HG03342 (cell line): ENCODE data around the gene DNAJC15.

ENCODE experiments used
- ATAC-seq: cut with Tn5 transposase; IDR thresholded peaks from one replicate; pipeline ENCODE4 v1.9.1; 2021; ENCODE audit warnings: mild to moderate bottlenecking, moderate library complexity; ENCODE audit not compliant: unreplicated experiment

DNAJC15 gene

DNA sequence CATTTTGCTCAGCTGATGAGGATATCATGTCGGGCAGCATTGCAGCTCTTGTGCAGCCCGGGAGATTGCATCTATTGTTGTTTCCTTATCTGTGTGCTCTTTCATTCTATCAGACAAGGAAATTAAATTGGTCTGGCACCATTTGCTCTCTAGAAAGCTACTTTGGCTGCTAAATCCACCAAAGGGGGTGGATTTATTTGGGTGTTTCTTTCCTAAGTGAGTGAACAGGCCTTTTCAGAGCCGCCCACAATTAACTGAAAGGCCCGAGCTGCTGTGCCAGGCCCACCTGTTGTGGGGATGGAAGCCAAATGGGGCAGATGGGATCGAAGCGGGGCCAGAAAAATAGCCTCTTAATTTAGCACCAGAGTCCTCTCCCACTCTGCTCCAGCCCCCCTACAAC is 99.4 kb downstream of the DNAJC15 start:
- ATAC-seq: no peak

DNA sequence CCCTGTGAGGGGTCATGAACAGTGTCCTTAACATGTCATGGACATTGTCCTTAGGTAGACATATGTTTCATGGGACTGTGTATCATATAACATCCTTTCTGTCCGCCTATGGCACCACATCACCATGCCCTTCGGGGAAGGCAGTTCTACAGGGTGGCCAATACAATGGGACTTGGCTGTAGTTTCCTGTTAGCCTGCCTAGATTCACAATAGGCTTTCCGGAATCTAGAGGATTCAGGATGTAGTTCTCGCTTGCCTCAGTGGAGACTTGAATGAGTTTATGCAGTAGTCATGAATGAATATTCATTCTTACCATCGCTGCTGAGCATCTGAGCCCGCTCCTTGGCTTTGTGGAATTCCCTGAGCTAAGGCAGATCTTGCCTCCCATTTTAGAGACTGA is 100.5 kb downstream of the DNAJC15 start:
- ATAC-seq: no peak

DNA sequence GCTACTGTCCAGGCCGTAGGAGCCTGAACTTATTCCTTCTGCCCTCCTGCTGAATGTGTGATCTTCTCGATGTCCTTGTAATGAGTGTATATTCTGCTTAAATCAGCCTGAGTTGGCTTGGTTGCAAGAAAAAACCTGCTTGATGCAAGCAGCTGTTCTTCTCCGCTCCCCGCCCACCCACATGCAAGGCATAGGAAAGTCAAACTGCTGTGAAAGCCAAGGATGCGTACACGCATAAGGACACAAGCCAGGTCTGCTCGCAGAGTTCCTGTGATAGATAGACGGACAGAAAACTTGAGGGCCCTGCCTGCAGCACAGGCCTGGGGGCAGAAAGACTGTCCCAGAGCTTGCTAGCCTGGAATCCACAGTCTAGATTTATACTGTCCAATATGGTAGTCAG is 101.1 kb downstream of the DNAJC15 start:
- no peak for ATAC-seq

DNA sequence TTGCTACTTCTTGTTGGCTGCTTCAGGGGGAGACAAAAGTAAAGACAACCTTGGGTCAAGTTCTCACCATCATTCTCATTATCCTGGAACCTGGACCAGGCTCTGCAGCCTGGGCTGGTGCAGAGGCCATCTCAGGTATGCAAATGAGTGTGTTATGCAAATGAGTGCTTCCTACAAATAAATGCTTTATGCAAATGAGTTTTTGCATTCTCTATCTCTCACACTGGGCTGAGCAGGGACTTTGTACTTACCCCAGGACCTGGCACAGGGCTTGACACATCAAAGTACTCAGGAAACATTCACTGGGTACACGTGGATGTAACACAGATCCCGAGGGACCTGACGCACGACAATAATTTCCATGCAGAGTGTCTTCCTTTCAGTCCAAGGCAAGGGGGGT is 103.0 kb downstream of the DNAJC15 start:
- ATAC-seq: peak; percentile 55

DNA sequence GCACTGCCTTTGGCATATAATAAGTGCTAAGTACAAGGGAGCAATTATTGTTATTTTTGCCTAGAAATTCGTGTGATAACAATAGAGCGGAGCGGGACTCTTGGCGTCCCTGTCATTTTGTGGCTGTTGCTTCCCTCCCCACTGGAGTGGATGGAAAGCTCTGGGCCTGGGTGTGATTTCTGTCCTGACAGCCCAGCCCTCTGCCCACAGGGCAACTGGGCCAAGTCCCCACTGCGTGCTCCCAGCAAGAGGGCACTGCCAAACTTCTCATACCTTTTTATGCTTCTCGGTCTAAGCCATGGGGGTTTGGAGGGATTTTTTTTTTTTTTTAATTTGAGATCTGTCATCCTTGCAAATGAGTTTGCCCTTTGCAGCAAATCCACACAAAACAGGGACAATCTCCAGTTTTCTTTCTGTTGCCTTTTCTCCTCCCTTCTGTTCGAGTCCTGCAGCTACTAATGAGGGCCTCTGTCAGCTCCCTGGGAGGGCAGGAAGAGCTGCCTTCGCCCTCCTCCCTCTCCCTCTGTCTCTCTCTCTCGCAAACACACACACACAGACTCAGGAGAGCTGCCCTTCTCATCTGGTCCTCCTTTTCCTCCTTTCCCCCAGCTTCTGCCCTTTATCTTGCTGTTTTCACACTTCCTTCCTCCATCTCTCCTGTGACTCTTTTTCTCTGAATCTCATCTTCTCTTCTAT is 103.9 kb downstream of the DNAJC15 start:
- ATAC-seq: no peak

DNA sequence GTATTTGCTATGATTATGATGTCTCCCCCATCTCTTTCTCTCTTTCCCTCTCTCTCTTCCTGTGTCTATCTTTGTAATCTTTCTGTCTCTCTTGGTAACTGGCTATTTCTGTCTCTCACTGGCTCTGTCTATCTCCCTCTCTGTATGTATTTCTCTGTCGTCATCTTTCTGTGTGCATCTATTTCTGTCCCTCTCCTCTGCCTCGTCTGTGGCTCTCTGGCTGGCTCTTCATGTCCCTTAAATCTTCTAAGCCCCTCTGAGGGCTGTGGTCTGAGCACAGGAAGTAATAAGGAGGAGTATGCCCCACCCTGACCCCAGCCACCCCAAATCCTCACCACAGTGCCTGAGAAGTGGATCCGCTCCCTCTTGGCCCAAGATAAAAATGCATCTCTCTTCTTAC is 104.4 kb downstream of the DNAJC15 start:
- ATAC-seq: no peak

DNA sequence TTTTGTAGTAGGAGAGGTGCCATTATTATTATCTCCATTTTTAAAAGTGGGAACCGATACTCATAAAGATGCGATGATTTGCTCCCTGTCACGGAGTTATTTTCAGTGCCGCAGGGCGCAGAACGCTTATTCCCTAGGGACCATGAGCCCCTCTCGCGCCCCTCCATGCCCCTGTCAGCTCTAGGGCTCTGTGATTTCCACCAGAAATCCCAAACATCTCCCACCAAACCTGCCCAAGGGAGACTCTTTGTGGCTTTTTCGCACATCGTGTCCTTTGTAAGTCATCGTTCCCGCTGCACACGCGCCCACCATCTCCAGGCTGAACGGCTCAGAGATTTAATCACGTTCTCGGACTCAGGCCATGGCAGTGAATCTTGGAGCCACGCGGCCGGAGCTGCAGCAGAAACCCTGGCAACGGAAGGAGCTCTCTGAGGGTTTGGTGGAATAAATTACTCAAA is 105.1 kb downstream of the DNAJC15 start:
- ATAC-seq: no peak

DNA sequence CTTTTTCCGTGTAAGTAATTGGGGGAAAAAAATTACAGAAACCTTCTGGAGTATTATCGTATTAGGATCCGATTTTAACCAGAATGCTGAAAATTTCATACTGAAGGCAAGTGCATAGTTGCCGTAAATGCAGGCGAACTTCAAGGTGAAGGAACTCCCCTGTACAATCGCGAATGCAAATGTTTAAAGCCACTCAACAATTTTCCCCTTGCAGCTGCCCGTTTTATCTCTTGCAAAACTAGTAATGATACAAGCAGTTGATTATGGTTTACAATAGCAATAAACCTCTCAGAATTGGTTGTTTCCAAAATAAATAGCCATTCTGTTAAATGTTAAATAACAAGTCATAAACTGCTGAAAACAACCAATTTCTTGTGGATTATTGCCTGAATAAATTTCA is 105.7 kb downstream of the DNAJC15 start:
- no peak for ATAC-seq

DNA sequence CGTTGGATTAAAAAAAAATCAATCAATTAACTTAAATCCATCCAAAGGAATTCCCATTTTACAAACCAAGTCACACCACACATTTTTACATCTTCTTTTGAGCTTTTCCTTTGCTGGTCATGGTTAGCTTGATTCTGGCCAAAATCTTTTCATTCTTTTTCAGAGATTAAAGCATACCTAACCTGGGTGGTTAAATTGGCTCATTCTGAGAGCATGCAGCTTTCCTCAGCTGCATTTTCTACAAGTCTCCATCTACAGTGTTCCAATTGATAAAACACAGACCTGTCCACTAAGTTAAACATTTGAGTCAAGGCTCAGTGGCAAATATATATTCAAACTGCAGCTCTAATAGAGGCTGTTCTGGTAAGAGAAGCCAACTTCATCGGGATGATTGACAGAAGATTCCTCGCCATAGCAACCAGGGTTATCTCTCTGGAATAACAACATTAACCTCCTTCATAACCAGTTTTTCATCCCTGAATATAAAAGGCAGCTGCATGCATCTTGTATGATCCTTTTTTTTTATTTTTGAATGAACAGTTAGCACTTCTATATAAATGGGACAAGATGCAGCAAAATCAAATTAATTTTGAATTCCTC is 106.2 kb downstream of the DNAJC15 start:
- ATAC-seq: no peak

DNA sequence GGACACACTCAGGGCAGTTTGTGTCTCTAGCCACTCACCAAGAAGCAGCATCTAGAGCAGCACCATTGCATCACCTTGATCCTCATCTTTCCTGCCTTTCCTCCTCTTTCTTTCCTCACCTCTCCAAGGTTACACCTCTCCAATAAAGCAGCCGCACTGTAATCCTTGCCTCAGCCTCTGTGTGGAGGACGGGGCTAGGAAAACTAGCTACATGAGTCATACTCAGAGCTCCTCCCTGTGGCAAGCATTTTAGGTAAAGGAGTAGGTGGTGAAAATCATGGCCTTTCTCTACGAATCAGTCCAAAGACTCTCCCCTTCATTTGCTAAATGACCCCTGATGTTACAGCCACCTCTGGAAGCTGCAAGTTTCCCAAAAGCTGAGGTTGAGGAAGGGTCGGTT is 108.9 kb downstream of the DNAJC15 start:
- ATAC-seq: no peak

DNA sequence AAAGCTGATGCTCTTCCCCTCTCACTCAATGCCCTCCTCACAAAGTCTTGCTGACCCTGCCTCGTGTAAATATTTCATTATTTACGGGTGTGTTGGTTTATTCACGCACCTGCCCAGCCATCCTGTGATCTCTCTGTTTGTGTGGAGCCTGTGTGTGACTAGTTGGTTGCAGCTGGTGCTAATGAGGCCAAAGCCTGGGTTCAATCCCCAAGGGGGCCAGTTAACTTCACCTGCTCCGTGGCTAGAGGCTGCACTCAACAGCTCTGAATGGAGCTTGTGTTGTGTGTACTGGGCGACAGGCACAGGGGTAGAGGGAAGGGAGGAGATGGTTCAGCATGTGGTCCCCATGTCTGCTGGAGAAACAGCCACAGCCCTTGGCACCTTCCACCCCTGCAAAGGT is 109.5 kb downstream of the DNAJC15 start:
- no peak for ATAC-seq

DNA sequence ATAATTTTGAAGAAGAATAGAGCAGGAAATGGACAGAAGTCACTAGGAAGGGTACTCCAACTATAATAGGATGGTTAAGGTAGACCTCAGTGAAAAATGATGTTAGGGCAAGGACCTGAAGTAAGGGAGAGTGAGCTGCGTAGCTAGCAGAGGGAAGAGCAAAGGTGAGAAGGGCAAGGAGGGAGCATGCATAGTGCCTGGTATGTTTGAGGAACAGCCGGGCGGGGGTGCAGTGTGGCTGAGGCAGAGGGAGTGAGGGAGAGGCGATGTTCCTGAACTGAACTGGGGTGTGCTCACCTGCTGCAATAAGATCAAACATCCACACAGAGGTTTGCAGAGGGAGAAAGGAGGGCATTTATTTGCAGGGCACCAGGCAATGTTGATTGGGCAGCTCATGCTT is 110.4 kb downstream of the DNAJC15 start:
- ATAC-seq: no peak

DNA sequence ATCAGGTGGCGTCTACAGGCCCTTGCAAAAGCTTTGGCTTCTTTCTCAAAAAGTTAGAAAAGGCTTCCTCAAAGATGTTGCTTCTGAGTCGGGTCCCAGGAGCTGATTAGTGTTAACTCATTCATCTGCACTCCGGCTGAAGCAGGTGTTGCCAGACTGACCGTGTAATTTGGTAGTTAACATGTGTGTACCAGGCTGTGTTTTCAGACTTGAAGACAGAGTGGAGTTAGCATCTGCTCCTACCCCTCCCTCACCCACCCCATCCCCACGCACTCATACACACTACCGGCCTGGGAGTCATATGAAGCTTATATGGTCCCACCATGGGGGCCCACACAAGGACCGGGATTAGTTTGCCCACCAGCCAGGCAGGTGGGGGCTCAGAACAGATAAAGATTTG is 111.5 kb downstream of the DNAJC15 start:
- ATAC-seq: no peak

DNA sequence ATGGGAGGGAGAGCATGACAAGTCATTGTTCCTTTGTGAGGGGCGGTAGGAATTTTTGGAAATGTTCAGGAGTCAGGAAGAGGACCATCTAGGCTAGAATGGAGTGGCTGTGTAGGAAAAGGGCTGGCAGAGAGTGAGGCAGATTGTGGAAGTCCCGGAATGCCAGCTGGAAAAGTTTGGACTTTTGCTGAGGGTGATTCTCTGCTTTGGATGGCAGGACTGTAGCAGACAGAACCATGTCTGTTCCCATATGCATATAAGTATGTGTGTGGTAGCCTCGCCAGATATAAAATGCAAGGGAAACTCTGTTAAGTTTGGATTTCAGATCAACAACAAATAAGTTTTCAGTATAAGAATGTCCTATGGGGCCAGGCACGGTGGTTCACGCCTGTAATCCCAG is 112.1 kb downstream of the DNAJC15 start:
- ATAC-seq: no peak

DNA sequence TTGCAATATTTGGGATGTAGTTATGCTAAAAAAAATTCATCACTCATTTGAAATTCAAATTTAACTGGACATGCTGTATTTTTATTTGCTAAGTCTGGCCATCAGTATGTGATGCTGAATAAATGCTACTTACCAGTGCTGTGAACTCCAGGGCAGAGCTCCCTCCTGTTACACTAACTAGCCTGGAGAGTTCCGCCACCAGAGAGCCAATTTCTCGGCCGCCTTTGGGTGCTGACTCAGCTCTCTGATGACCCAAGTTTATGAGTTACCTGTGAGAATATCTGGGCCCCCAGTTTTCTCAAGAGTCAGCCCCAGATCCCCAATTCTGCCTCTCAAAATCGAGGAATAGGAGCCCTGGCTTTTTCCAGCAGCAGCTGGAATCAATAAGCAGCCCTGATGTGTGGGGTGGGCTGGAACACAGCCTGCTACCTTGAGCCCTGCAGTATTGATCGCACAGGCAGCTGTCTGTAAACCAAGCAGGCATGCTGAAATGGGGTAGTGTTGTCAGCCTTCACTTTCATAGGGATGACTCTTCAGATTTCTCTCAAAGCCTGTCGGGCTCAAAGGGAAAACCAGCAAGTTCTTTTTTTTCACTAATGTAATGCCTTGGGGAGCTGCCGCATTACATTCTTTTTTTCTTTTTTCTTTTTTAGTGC is 113.7 kb downstream of the DNAJC15 start:
- ATAC-seq: no peak

DNA sequence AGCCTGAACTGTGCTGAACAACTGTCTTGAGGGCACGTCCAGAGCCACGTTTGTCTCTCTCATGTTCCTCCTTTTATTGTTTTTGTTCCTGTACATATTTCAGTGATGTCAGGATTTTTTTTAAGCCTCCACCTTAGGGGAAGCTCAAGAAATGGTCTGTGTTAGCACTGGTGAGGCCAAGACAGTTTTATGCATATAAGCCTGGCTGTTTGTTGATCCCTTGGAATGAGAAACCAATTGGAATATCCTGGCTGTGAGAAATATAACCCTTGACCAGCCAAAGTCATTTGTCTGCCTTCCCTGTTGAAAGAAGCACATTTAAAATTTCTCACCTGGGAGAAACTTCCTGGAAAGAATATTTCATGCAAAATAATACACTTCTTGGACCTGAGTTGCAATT is 115.8 kb downstream of the DNAJC15 start:
- ATAC-seq: no peak

DNA sequence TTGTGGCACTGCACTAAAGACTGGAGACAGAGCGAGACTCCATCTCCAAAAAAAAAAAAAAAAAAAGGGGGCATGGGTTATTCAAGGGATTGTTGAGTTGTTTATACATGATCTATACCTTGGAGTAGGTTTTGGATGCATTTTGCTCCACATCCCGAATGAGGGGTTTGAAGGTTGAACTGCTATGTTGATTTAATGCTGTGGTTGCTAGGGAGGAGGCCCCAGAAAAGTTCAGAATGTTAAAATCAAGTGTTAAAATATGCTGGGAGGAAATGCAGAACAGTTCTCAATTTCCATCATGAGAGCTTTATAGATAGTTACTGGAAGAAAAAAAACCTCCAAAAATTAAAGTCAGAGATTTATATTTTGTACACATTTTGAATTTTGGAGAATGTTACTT is 116.5 kb downstream of the DNAJC15 start:
- no peak for ATAC-seq

DNA sequence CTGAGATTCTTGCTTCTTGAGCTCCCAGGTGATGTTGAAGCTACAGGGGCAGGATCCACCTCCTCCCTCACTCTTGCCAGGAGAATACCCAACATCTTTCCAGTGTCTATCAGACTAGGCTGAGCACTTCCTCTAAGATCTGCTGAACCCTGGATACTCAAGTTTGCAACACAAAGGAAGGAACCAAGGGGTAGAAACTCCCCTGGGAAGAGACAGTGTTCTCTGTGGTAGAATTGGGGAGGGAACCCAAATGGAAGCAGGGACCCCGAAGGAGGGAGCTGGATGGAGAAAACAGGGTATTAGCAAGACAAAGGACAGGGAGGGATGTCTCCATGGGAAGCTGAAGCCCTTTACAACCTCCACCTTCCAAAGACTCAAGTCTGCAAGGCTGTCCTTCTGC is 117.6 kb downstream of the DNAJC15 start:
- no peak for ATAC-seq

DNA sequence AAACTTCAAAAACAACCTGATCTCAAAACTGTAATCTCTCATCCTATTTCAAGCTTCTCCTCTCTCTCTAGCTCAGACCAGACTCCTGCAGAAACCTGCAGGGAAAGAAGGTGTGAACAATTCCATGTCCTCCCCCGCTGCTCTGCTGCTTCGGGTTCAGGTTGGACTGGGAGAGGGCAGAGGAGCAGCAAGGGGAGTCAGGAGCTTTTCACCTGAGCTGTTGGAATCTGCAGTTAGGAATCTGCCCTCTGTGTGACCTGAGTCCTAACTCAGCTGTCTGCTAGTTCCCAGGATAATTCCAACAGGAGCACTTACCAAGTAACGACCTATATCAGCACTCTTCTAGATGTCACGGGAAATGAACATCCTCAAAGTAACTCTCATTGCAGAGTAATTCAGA is 118.3 kb downstream of the DNAJC15 start:
- ATAC-seq: no peak

DNA sequence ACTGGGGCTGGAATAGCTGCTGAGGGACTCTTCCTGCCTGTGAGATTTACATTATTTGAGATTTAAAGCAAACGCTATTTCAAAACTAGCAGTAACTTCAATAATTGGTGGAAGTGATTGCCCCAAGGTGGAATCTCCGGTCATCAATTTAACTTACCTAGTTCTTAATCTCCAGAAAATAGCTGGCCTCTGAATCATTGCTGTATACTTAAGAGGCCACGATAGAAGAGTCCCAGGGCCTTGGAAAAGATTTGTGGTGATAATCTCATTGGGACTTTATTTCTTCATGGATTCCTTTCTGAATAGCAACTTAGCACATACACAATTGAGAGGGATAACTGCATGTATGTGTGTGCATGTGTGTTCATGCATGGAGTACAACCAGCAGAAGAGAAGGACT is 120.2 kb downstream of the DNAJC15 start:
- no peak for ATAC-seq

DNA sequence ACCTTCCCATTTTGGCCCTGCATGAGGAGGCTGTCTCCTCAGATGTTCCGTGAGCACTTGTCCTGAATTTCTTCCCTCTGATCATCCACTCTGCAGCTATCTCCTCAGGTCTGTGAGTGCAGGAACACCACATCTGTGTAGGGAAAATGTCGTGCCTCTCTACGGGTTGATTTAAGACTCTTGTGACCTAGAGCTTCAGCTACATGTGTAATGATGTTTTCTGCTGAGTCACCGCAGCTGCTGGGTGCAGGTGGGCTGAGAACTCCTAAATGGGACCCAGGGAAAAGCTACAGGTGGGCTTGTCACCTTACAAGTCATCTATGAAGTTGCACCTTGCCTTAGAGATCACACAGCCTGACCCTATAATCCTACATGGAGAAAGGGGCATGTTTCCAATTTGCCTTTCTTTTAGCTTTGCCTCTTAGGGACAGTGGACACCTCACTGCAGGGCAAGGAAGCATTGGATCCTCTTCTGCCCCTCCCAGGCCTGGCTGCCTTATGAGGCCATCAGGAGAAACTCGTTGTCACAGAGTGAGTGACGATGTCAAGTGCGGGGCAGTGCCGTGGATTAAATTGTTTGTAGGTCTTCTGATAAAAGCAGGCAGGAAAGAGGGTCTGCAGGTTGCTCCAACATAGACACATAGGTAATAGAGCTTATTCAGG is 122.3 kb downstream of the DNAJC15 start:
- no peak for ATAC-seq

DNA sequence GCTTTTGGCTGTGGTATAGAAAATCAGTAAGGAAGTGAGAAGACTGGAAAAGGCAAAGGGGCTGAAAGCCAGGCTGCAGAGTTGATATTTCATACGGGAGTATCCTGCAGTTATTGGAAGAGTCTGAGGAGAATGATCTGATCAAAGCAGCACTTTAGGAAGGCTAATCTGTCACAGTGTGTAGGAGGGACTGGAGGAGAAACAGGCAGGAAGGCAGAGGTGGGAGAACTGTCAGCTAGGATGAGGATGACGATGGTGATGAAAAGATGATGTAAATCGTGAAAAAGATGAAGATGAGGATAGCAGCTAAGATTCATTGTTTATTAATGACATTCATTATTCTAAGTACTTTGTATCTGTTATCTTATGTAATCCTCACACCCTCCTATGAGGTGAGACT is 123.0 kb downstream of the DNAJC15 start:
- no peak for ATAC-seq
